Ectodermal cell (in vitro differentiated cells): ENCODE results near the gene IFITM5.
"Not testable (repeated sequence)": the region's sequence is repeated elsewhere in the genome, so short reads cannot be mapped to it uniquely, and the experiment has no call there.

Experiments used
- H3K27ac ChIP-seq: 2 replicates; pipeline ENCODE4 v1.7.0; 2013; ENCODE audit warnings: mild to moderate bottlenecking, low read depth, low read length; ENCODE audit not compliant: insufficient read depth, poor library complexity, severe bottlenecking
- H3K27me3 ChIP-seq: 2 replicates; pipeline ENCODE4 v1.7.0; 2013; ENCODE audit warnings: mild to moderate bottlenecking, low read length; ENCODE audit not compliant: insufficient read depth, control insufficient read depth, poor library complexity, severe bottlenecking
- H3K36me3 ChIP-seq: one replicate; pipeline ENCODE4 v1.7.0; 2013; ENCODE audit warnings: low read length; ENCODE audit not compliant: control insufficient read depth, insufficient read depth
- H3K4me1 ChIP-seq: one replicate; pipeline ENCODE4 v1.7.0; 2013; ENCODE audit warnings: low read length; ENCODE audit not compliant: control insufficient read depth, insufficient read depth
- H3K4me3 ChIP-seq: 2 replicates; pipeline ENCODE4 v1.7.0; 2013; ENCODE audit warnings: low read depth, low read length, control low read depth; ENCODE audit not compliant: insufficient read depth
- H3K9me3 ChIP-seq: 2 replicates; pipeline ENCODE4 v1.7.0; 2013; ENCODE audit warnings: mild to moderate bottlenecking, low read length, moderate library complexity; ENCODE audit not compliant: control insufficient read depth
- WGBS, 2 experiments: methylation state at CpG; one replicate each; pipeline ENCODE4 v1.1.7; 2013; ENCODE audit warnings: missing lambda C conversion rate in 2 of 2; 5-methylcytosine and 5-hydroxymethylcytosine counted together

Gene IFITM5

GRCh38 chr11:271319-271715 is 28.0 kb downstream of the IFITM5 start:
- Histone ChIP-seq H3K36me3 (no peaks in the 10 kb centered on the region), H3K27me3 (no peaks in the 10 kb centered on the region), H3K9me3 (no peaks in the 10 kb centered on the region), H3K4me3 (no peak overlapping the region), H3K27ac (no peak overlapping the region), H3K4me1 (no peaks in the 10 kb centered on the region)
- 92 to 96% methylated on average over 8 of the region's 8 CpGs for WGBS, 2 experiments

- Histone ChIP-seq H3K27me3 (no peaks in the 10 kb centered on the region), H3K9me3 (no peaks in the 10 kb centered on the region), H3K27ac (no peak overlapping the region), H3K36me3 (no peaks in the 10 kb centered on the region), H3K4me3 (no peak overlapping the region), H3K4me1 (no peaks in the 10 kb centered on the region)
- WGBS, 2 experiments, result 87 to 88% methylated on average over 18 of the region's 18 CpGs
These were observed 28.6 kb downstream of the IFITM5 start for GRCh38 chr11:270451-271318.

- 77 to 78% methylated on average over 20 to 21 of the region's 21 CpGs for WGBS, 2 experiments
- Histone ChIP-seq H3K9me3 (no peaks in the 10 kb centered on the region), H3K4me1 (no peaks in the 10 kb centered on the region), H3K36me3 (no peaks in the 10 kb centered on the region), H3K27me3 (no peaks in the 10 kb centered on the region), H3K4me3 (no peak overlapping the region), H3K27ac (no peak overlapping the region)
These were observed 30.0 kb downstream of the IFITM5 start for GRCh38 chr11:269146-269890.

- not testable (repeated sequence) for H3K4me3 ChIP-seq, H3K27ac ChIP-seq, H3K36me3 ChIP-seq, H3K4me1 ChIP-seq, H3K27me3 ChIP-seq, H3K9me3 ChIP-seq
- 88 to 90% methylated on average over 16 of the region's 16 CpGs for WGBS, 2 experiments
These were observed 30.6 kb downstream of the IFITM5 start for GRCh38 chr11:268716-269145.

GRCh38 chr11:267491-267994 is 31.8 kb downstream of the IFITM5 start:
- Histone ChIP-seq H3K27me3 (no peaks in the 10 kb centered on the region), H3K4me1 (no peaks in the 10 kb centered on the region), H3K4me3 (no peak overlapping the region), H3K36me3 (no peaks in the 10 kb centered on the region), H3K27ac (no peak overlapping the region), H3K9me3 (no peaks in the 10 kb centered on the region)
- 83% methylated on average over 17 of the region's 18 CpGs for WGBS, 2 experiments

- Histone ChIP-seq H3K9me3 (no peaks in the 10 kb centered on the region), H3K4me3 (no peak overlapping the region), H3K27ac (no peak overlapping the region), H3K27me3 (no peaks in the 10 kb centered on the region), H3K36me3 (no peaks in the 10 kb centered on the region), H3K4me1 (no peaks in the 10 kb centered on the region)
- 98 to 99% methylated on average over 4 of the region's 13 CpGs for WGBS, 2 experiments
These were observed 32.5 kb downstream of the IFITM5 start for GRCh38 chr11:266676-267439.

GRCh38 chr11:261624-262023 is 37.7 kb downstream of the IFITM5 start:
- WGBS, 2 experiments, result 95 to 98% methylated on average over 4 of the region's 4 CpGs
- Histone ChIP-seq H3K4me3 (no peak overlapping the region), H3K27ac (no peak overlapping the region), H3K4me1 (no peaks in the 10 kb centered on the region), H3K9me3 (no peaks in the 10 kb centered on the region), H3K27me3 (no peaks in the 10 kb centered on the region), H3K36me3 (no peaks in the 10 kb centered on the region)

- Histone ChIP-seq H3K4me1 (no peaks in the 10 kb centered on the region), H3K9me3 (no peaks in the 10 kb centered on the region), H3K27ac (no peak overlapping the region), H3K36me3 (no peaks in the 10 kb centered on the region), H3K27me3 (no peaks in the 10 kb centered on the region), H3K4me3 (no peak overlapping the region)
- WGBS, 2 experiments, result 89 to 94% methylated on average over 3 to 6 of the region's 10 CpGs
These were observed 39.9 kb downstream of the IFITM5 start for GRCh38 chr11:259413-259812.

- Histone ChIP-seq H3K9me3 (no peaks in the 10 kb centered on the region), H3K4me1 (no peaks in the 10 kb centered on the region), H3K27ac (no peak overlapping the region), H3K27me3 (no peaks in the 10 kb centered on the region), H3K4me3 (no peak overlapping the region), H3K36me3 (peaks cover 7% of the 10 kb centered on the region)
- WGBS, 2 experiments, result 87 to 90% methylated on average over 15 of the region's 15 CpGs
These were observed 41.4 kb downstream of the IFITM5 start for GRCh38 chr11:257766-258493.
